ENCODE measurements around the gene USP34.
"Not testable (repeated sequence)": the region's sequence is repeated elsewhere in the genome, so short reads cannot be mapped to it uniquely, and the experiment has no call there.

USP34 gene

GRCh38 chr2:61238219-61239012 lies 232.5 kb downstream of the USP34 start:
- no peak for DNase-seq

GRCh38 chr2:61235716-61236115 lies 235.2 kb downstream of the USP34 start:
- DNase-seq, result no peak

GRCh38 chr2:61233581-61233980 lies 237.3 kb downstream of the USP34 start:
- DNase-seq, result peak; percentile 7

GRCh38 chr2:61229936-61230335 lies 241.0 kb downstream of the USP34 start:
- peak; percentile 43 for DNase-seq

GRCh38 chr2:61222567-61222966 lies 248.3 kb downstream of the USP34 start:
- DNase-seq, result no peak

GRCh38 chr2:61221819-61222218 lies 249.1 kb downstream of the USP34 start:
- DNase-seq, result no peak

- DNase-seq, result peak; percentile 84
Observed at GRCh38 chr2:61220768-61221167, 250.1 kb downstream of the USP34 start.

GRCh38 chr2:61218817-61219170 lies 252.1 kb downstream of the USP34 start:
- DNase-seq, result no peak

- DNase-seq, result no peak
Observed at GRCh38 chr2:61218076-61218816, 252.6 kb downstream of the USP34 start.

- no peak for DNase-seq
Observed at GRCh38 chr2:61214171-61214570, 256.7 kb downstream of the USP34 start.

- DNase-seq, result peak; percentile 80
Observed at GRCh38 chr2:61210332-61210981, 260.4 kb downstream of the USP34 start.

GRCh38 chr2:61205132-61205531 lies 265.8 kb downstream of the USP34 start:
- no peak for DNase-seq

- no peak for DNase-seq
Observed at GRCh38 chr2:61196671-61197070, 274.2 kb downstream of the USP34 start.

GRCh38 chr2:61194646-61195045 lies 276.2 kb downstream of the USP34 start:
- DNase-seq, result not testable (repeated sequence)

- no peak for DNase-seq
Observed at GRCh38 chr2:61193670-61194561, 277.0 kb downstream of the USP34 start.

GRCh38 chr2:61187085-61187484 lies 283.8 kb downstream of the USP34 start:
- DNase-seq, result no peak

GRCh38 chr2:61185231-61185728 lies 285.6 kb downstream of the USP34 start:
- DNase-seq, result no peak

- no peak for DNase-seq
Observed at GRCh38 chr2:61184263-61184662, 286.6 kb downstream of the USP34 start.

- no peak for DNase-seq
Observed at GRCh38 chr2:61183795-61184194, 287.1 kb downstream of the USP34 start.

- no peak for DNase-seq
Observed at GRCh38 chr2:61182059-61182383, 288.9 kb downstream of the USP34 start.

- no peak for DNase-seq
Observed at GRCh38 chr2:61181382-61182058, 289.4 kb downstream of the USP34 start.

- no peak for DNase-seq
Observed at GRCh38 chr2:61180686-61181085, 290.2 kb downstream of the USP34 start.

All from EL (cell line).